GM23338 (cell line): ENCODE results near the gene PPP1R14B. TPM values are rescaled to one million over a fixed set of nuclear protein-coding genes. Genes with fewer than 3 reads are reported as not detected.
A peak's percentile ranks its signal among the peaks of the same experiment; 100 is the strongest.

ENCODE experiments used
- ATAC-seq: fragments of 200-7000 bp; cut with Tn5 transposase; 3 replicates; pipeline ENCODE4 v1.9.1; 2020
- DNase-seq: peaks from one replicate; pipeline ENCODE4 v3.0.0-alpha.2; 2015; ENCODE audit warnings: low spot score
- H2AFZ ChIP-seq: fragments of 200-600 bp; sonication (generic); 2 replicates; pipeline ENCODE4 v1.8.0; 2016; ENCODE audit warnings: antibody characterized with exemption, mild to moderate bottlenecking, moderate library complexity
- H3F3A ChIP-seq: fragments of 200-600 bp; sonication (generic); replicated peaks from 2 replicates; pipeline ENCODE4 v1.8.0; 2017; ENCODE audit warnings: antibody characterized with exemption, mixed run types, low read depth
- H3K27ac ChIP-seq: fragments of 200-600 bp; sonication (generic); 2 replicates; pipeline ENCODE4 v1.6.1; 2016; ENCODE audit warnings: low read depth
- H3K27me3 ChIP-seq: fragments of 200-600 bp; sonication (generic); 2 replicates; pipeline ENCODE4 v1.8.0; 2016; ENCODE audit warnings: mild to moderate bottlenecking, mixed run types, moderate library complexity; ENCODE audit not compliant: insufficient read depth
- H3K36me3 ChIP-seq: fragments of 200-600 bp; sonication (generic); 2 replicates; pipeline ENCODE4 v1.8.0; 2016; ENCODE audit warnings: mild to moderate bottlenecking; ENCODE audit not compliant: insufficient read depth
- H3K4me1 ChIP-seq: fragments of 200-600 bp; sonication (generic); 2 replicates; pipeline ENCODE4 v1.8.0; 2016; ENCODE audit warnings: mild to moderate bottlenecking, moderate library complexity; ENCODE audit not compliant: insufficient read depth
- H3K4me2 ChIP-seq: fragments of 200-600 bp; sonication (generic); 2 replicates; pipeline ENCODE4 v1.7.1; 2017; ENCODE audit warnings: mixed run types
- H3K4me3 ChIP-seq: fragments of 200-600 bp; sonication (generic); 2 replicates; pipeline ENCODE4 v1.6.1; 2016; ENCODE audit warnings: mixed run types
- H3K79me2 ChIP-seq: fragments of 200-600 bp; sonication (generic); replicated peaks from 2 replicates; pipeline ENCODE4 v1.8.0; 2017; ENCODE audit warnings: mild to moderate bottlenecking; ENCODE audit not compliant: insufficient read depth
- H3K9me2 ChIP-seq: fragments of 200-600 bp; sonication (generic); 2 replicates; pipeline ENCODE4 v1.8.0; 2017; ENCODE audit not compliant: insufficient read depth
- H4K20me1 ChIP-seq: fragments of 200-600 bp; sonication (generic); replicated peaks from 2 replicates; pipeline ENCODE4 v1.8.0; 2017; ENCODE audit warnings: mild to moderate bottlenecking; ENCODE audit not compliant: insufficient read depth
- H3K27ac Mint-ChIP-seq: 2 replicates; pipeline ENCODE4 v1.8.0; 2020; ENCODE audit warnings: inconsistent platforms, mild to moderate bottlenecking, moderate library complexity, mixed read lengths
- H3K27me3 Mint-ChIP-seq: 3 replicates; pipeline ENCODE4 v1.8.0; 2022; ENCODE audit warnings: low read depth, mild to moderate bottlenecking, moderate library complexity, mixed read lengths, inconsistent platforms; ENCODE audit not compliant: insufficient read depth, poor library complexity
- H3K36me3 Mint-ChIP-seq: 3 replicates; pipeline ENCODE4 v1.8.0; 2021; ENCODE audit warnings: low read depth, mild to moderate bottlenecking, inconsistent platforms, moderate library complexity, mixed read lengths
- H3K4me1 Mint-ChIP-seq: 3 replicates; pipeline ENCODE4 v1.8.0; 2020; ENCODE audit warnings: mild to moderate bottlenecking, inconsistent platforms, mixed read lengths
- H3K4me3 Mint-ChIP-seq: 3 replicates; pipeline ENCODE4 v1.8.0; 2021; ENCODE audit warnings: moderate library complexity, mild to moderate bottlenecking, inconsistent platforms, mixed read lengths
- H3K9me3 Mint-ChIP-seq: 3 replicates; pipeline ENCODE4 v1.8.0; 2020; ENCODE audit warnings: moderate library complexity, mild to moderate bottlenecking, inconsistent platforms, mixed read lengths
- CREB1 ChIP-seq: fragments of 250-450 bp; sonication (Bioruptor Pico); IDR thresholded peaks from 2 replicates; pipeline ENCODE4 v1.5.0; 2020; ENCODE audit warnings: low read depth, mild to moderate bottlenecking, moderate library complexity
- STAT1 ChIP-seq: IDR thresholded peaks from one replicate; pipeline ENCODE4 v1.6.1; 2016; ENCODE audit warnings: antibody characterized with exemption; ENCODE audit not compliant: unreplicated experiment
- ZNF331 ChIP-seq: fragments of 250-450 bp; sonication (Bioruptor Pico); IDR thresholded peaks from 2 replicates; pipeline ENCODE4 v1.5.0; 2020; ENCODE audit warnings: low read depth, mild to moderate bottlenecking, moderate library complexity
- polyA plus RNA-seq: library from polyadenylated mRNA; unstranded; fragments of >200 nt; fragmentation: Nextera tagmentation; extraction: Ambion mirVana; gene quantifications from 2 replicates; pipeline ENCODE4 v1.2.1, GENCODE V29; 2016
- total RNA-seq: library from RNA; depleted of rRNA; stranded (reverse); fragments of >200 nt; shearing (Covaris generic); gene quantifications from 2 replicates; pipeline ENCODE4 v1.2.3, GENCODE V29; 2014
- TF ChIP-seq, protein P1 (sequence below): IDR thresholded peaks from one replicate; pipeline ENCODE4 v1.6.1; 2018; ENCODE audit warnings: antibody characterized with exemption; ENCODE audit not compliant: unreplicated experiment
- TF ChIP-seq, protein P2 (sequence below), 2 experiments: fragments of 200-600 bp in 1 of 2; sonication (generic) in 1 of 2; conservative IDR thresholded peaks; 2 replicates each; pipeline versions ENCODE4 v1.5.1 to v1.6.1; 2016 to 2017; ENCODE audit warnings: antibody characterized with exemption in 2 of 2, low read depth in 2 of 2, mild to moderate bottlenecking in 2 of 2, moderate library complexity in 1 of 2
- TF ChIP-seq, protein P3 (sequence below): IDR thresholded peaks from 2 replicates; pipeline ENCODE4 v1.6.1; 2016; ENCODE audit warnings: antibody characterized with exemption

PPP1R14B gene
- total and polyA plus RNA-seq, 2 experiments from 2014 or later, result 250 to 315 TPM

DNA sequence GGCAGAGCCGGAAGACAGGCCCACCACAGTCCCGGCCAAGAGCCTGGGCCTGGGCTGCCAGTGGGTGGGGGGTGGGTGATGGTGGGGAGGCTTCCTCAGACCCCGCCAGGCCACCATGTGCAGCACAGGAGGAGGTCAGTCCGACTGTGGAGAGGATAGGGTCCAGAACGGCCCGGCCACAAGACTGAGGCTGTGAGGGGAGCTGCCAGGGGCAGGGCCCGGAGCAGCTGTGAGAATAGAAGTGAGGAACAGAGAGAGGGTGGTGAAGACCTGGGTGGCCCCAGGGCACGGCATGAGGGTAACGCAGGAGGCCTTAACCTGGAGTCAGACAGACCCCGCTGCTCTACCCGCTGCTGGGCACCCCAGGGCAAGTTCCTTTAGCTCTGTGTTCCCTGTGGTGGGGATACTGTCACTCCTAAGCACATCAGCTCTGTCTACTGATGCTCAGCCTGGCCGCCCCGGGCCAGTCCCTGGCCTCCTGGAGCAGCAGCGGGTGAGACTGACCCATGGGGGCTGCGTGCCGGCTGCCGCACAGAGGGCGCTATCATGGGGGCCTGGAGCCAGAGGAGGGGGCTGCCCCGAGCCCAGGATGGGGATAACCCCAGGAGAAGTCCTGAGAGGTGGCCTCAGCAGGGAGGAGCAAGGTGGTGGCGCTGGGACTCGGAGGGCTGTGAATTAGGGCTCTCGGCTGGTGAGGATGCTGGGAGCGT is 38.5 kb downstream of the PPP1R14B start:
- H3K4me2 ChIP-seq, result no peak overlapping the region
- H3K9me2 ChIP-seq, result no peaks in the 10 kb centered on the region
- H3K4me1 Mint-ChIP-seq, result peaks cover 16% of the 10 kb centered on the region
- no peak overlapping the region for H2AFZ ChIP-seq
- no peak overlapping the region for H3K27ac Mint-ChIP-seq
- peaks cover 37% of the 10 kb centered on the region for H3K36me3 Mint-ChIP-seq
- TF ChIP-seq ZNF331 (CRISPR knock-in tag) (no peak), CREB1 (CRISPR knock-in tag) (no peak)
- TF ChIP-seq, protein P1, sequence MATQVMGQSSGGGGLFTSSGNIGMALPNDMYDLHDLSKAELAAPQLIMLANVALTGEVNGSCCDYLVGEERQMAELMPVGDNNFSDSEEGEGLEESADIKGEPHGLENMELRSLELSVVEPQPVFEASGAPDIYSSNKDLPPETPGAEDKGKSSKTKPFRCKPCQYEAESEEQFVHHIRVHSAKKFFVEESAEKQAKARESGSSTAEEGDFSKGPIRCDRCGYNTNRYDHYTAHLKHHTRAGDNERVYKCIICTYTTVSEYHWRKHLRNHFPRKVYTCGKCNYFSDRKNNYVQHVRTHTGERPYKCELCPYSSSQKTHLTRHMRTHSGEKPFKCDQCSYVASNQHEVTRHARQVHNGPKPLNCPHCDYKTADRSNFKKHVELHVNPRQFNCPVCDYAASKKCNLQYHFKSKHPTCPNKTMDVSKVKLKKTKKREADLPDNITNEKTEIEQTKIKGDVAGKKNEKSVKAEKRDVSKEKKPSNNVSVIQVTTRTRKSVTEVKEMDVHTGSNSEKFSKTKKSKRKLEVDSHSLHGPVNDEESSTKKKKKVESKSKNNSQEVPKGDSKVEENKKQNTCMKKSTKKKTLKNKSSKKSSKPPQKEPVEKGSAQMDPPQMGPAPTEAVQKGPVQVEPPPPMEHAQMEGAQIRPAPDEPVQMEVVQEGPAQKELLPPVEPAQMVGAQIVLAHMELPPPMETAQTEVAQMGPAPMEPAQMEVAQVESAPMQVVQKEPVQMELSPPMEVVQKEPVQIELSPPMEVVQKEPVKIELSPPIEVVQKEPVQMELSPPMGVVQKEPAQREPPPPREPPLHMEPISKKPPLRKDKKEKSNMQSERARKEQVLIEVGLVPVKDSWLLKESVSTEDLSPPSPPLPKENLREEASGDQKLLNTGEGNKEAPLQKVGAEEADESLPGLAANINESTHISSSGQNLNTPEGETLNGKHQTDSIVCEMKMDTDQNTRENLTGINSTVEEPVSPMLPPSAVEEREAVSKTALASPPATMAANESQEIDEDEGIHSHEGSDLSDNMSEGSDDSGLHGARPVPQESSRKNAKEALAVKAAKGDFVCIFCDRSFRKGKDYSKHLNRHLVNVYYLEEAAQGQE, result no peak
- TF ChIP-seq, protein P2, sequence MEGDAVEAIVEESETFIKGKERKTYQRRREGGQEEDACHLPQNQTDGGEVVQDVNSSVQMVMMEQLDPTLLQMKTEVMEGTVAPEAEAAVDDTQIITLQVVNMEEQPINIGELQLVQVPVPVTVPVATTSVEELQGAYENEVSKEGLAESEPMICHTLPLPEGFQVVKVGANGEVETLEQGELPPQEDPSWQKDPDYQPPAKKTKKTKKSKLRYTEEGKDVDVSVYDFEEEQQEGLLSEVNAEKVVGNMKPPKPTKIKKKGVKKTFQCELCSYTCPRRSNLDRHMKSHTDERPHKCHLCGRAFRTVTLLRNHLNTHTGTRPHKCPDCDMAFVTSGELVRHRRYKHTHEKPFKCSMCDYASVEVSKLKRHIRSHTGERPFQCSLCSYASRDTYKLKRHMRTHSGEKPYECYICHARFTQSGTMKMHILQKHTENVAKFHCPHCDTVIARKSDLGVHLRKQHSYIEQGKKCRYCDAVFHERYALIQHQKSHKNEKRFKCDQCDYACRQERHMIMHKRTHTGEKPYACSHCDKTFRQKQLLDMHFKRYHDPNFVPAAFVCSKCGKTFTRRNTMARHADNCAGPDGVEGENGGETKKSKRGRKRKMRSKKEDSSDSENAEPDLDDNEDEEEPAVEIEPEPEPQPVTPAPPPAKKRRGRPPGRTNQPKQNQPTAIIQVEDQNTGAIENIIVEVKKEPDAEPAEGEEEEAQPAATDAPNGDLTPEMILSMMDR (conservative IDR thresholded peaks at IDR 0.05; ENCODE audit: low read depth in 2 of 2), result 0 out of 4 replicates have a peak, but pooled peaks of 1 of the 2 experiments have one; percentile 4
- peaks cover 23% of the 10 kb centered on the region for H3F3A ChIP-seq
- H3K9me3 Mint-ChIP-seq, result no peaks in the 10 kb centered on the region
- ATAC-seq (no peak), DNase-seq (no peak)
- no peak overlapping the region for H3K4me3 ChIP-seq
- H3K27me3 Mint-ChIP-seq, result peaks cover 18% of the 10 kb centered on the region
- no peak overlapping the region; the same call in 2 of the 3 replicates for H3K4me3 Mint-ChIP-seq
- no peaks in the 10 kb centered on the region for H3K79me2 ChIP-seq
- no peaks in the 10 kb centered on the region; the same call in 1 of the 2 replicates for H3K4me1 ChIP-seq
- H3K36me3 ChIP-seq, result peaks cover 14% of the 10 kb centered on the region
- no peaks in the 10 kb centered on the region for H3K27me3 ChIP-seq
- H4K20me1 ChIP-seq, result peaks cover 7% of the 10 kb centered on the region
- no peak overlapping the region for H3K27ac ChIP-seq

DNA sequence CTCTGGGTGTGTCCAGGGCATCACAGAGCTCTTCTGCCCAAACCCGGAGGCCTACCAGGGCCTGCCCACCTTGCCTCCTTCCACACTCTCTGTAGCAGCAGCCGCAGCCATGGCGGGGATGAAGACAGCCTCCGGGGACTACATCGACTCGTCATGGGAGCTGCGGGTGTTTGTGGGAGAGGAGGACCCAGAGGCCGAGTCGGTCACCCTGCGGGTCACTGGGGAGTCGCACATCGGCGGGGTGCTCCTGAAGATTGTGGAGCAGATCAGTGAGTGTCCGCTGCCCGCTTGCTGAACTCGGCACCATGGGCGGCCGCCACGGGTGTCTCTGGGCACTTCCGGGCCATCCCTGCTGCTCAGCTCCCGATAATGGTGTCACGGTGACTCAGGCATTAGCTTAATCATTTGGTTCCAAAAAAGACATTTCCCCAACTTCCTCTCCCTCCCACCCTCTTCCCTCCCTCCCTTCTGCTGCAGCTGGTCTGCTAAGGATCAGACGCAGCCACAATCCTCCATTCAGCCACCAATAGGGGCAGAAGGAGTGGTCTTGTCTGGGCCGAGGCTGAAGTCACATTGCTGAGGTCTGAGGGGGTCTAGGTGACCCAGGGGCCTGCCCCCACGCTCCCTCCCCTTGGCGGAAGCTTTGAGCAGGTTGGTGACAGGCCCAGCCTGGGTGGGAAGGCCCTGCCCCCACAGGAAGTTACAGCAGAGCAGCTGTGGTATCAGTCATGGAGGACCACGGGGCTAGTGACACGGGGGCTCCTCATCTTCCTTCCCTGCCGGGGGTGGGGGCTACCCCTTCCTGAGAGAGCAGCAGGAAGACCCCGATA is 39.3 kb downstream of the PPP1R14B start:
- no peaks in the 10 kb centered on the region for H3K79me2 ChIP-seq
- H3K4me2 ChIP-seq, result no peak overlapping the region
- no peaks in the 10 kb centered on the region for H3K9me2 ChIP-seq
- H3F3A ChIP-seq, result peaks cover 31% of the 10 kb centered on the region
- H3K27ac ChIP-seq, result no peak overlapping the region
- H3K9me3 Mint-ChIP-seq, result no peaks in the 10 kb centered on the region
- no peak for TF ChIP-seq STAT1
- TF ChIP-seq, protein P3, sequence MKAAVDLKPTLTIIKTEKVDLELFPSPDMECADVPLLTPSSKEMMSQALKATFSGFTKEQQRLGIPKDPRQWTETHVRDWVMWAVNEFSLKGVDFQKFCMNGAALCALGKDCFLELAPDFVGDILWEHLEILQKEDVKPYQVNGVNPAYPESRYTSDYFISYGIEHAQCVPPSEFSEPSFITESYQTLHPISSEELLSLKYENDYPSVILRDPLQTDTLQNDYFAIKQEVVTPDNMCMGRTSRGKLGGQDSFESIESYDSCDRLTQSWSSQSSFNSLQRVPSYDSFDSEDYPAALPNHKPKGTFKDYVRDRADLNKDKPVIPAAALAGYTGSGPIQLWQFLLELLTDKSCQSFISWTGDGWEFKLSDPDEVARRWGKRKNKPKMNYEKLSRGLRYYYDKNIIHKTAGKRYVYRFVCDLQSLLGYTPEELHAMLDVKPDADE, result no peak
- no peak overlapping the region for H3K4me3 Mint-ChIP-seq
- DNase-seq (peak; percentile 34), ATAC-seq (no peak)
- H3K36me3 ChIP-seq, result peaks cover 21% of the 10 kb centered on the region
- peaks cover 11% of the 10 kb centered on the region for H4K20me1 ChIP-seq
- H3K4me3 ChIP-seq, result no peak overlapping the region
- H3K36me3 Mint-ChIP-seq, result peaks cover 43% of the 10 kb centered on the region
- no peak overlapping the region for H2AFZ ChIP-seq
- H3K27me3 ChIP-seq, result no peaks in the 10 kb centered on the region
- peaks cover 18% of the 10 kb centered on the region for H3K27me3 Mint-ChIP-seq
- H3K4me1 Mint-ChIP-seq, result peaks cover 18% of the 10 kb centered on the region
- no peaks in the 10 kb centered on the region; the same call in 1 of the 2 replicates for H3K4me1 ChIP-seq
- peak overlapping the region; percentile 56; the same call in 1 of the 2 replicates for H3K27ac Mint-ChIP-seq
